NK-92 (cell line): ENCODE data around the gene PGAP1.
"Not testable (repeated sequence)": the region's sequence is repeated elsewhere in the genome, so short reads cannot be mapped to it uniquely, and the experiment has no call there.

ENCODE experiments used
- DNase-seq: peaks from one replicate; lab custom pipeline; 2025; ENCODE audit not compliant: unreplicated experiment; lab: John Stamatoyannopoulos, UW

PGAP1 gene

GRCh38 chr2:196949116-196949515, 22.6 kb upstream of the PGAP1 start:
- no peak for DNase-seq

GRCh38 chr2:196944570-196944969, 18.1 kb upstream of the PGAP1 start:
- DNase-seq, result no peak

- DNase-seq, result no peak
Measured at GRCh38 chr2:196941398-196942078, 15.0 kb upstream of the PGAP1 start.

GRCh38 chr2:196939371-196939770, 12.9 kb upstream of the PGAP1 start:
- DNase-seq, result no peak

GRCh38 chr2:196935432-196935831, 8.9 kb upstream of the PGAP1 start:
- no peak for DNase-seq

GRCh38 chr2:196934672-196935071, 8.2 kb upstream of the PGAP1 start:
- no peak for DNase-seq

GRCh38 chr2:196931555-196931954, 5.0 kb upstream of the PGAP1 start:
- DNase-seq, result no peak

- no peak for DNase-seq
Measured at GRCh38 chr2:196927376-196928225, 1.1 kb upstream of the PGAP1 start.

GRCh38 chr2:196925768-196926561, 542 bp downstream of the PGAP1 start:
- DNase-seq, result no peak

- DNase-seq, result no peak
Measured at GRCh38 chr2:196925051-196925767, 1.3 kb downstream of the PGAP1 start.

GRCh38 chr2:196924051-196924450, 2.5 kb downstream of the PGAP1 start:
- DNase-seq, result no peak

GRCh38 chr2:196918927-196919326, 7.6 kb downstream of the PGAP1 start:
- DNase-seq, result no peak

- no peak for DNase-seq
Measured at GRCh38 chr2:196917802-196918201, 8.7 kb downstream of the PGAP1 start.

GRCh38 chr2:196915507-196916189, 10.9 kb downstream of the PGAP1 start:
- DNase-seq, result no peak

GRCh38 chr2:196914867-196915460, 11.5 kb downstream of the PGAP1 start:
- no peak for DNase-seq

- DNase-seq, result no peak
Measured at GRCh38 chr2:196913691-196914090, 12.8 kb downstream of the PGAP1 start.

- not testable (repeated sequence) for DNase-seq
Measured at GRCh38 chr2:196905365-196905764, 21.1 kb downstream of the PGAP1 start.

GRCh38 chr2:196902828-196903227, 23.7 kb downstream of the PGAP1 start:
- no peak for DNase-seq

- no peak for DNase-seq
Measured at GRCh38 chr2:196900843-196901242, 25.7 kb downstream of the PGAP1 start.

- DNase-seq, result no peak
Measured at GRCh38 chr2:196899976-196900375, 26.5 kb downstream of the PGAP1 start.
